ENCODE measurements around the gene ALDH1A3. TPM values are rescaled to one million over a fixed set of nuclear protein-coding genes. Genes with fewer than 3 reads are reported as not detected.
A peak's percentile ranks its signal among the peaks of the same experiment; 100 is the strongest.

The ALDH1A3 gene
- total and polyA plus RNA-seq, 2 of the 13 experiments (the other 11 are each of a cell fraction or from before 2014, with no cell fraction given): not detected

DNA sequence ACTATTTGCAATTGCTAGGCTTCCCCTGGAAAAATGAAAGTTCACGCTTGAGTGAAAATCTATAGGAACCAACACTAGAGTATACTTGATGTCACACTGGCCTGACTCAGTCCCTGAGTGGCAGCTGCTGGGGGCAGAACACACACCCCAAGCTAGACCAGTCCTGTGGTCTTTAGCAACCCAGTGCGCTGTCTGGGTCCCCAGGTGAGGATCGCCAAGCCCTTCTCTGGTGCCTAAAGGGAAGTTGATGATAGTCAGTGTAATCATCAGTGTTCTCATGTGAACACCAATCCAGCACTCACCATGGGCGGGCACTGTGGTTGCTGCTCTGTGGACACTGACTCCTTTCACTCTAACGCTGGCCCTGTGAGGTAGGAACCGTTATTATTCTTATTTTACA is 11.2 kb downstream of the ALDH1A3 start:
- Histone ChIP-seq H3K4me3 (replicated peaks in 1 of 3; ENCODE audit: insufficient read depth in 1 of 3, low read depth in 2 of 3, low read length in 3 of 3) (no peak overlapping the region), H3K79me2 (ENCODE audit: insufficient read depth, low read length) (no peaks in the 10 kb centered on the region), H4K20me1 (ENCODE audit: insufficient read depth, low read length) (no peaks in the 10 kb centered on the region), H3K36me3 (replicated peaks in 1 of 2; ENCODE audit: control insufficient read depth in 1 of 2, insufficient read depth in 2 of 2, low read length in 2 of 2) (no peaks in the 10 kb centered on the region), H3K9me3 (ENCODE audit: low read length) (no peaks in the 10 kb centered on the region), H3K4me2 (ENCODE audit: low read depth, low read length) (no peak overlapping the region), H3K27ac (ENCODE audit: extremely low read length, insufficient read depth, low read length) (no peak overlapping the region), H3K9ac (ENCODE audit: insufficient read depth, low read depth, low read length) (no peak overlapping the region), H3K4me1 (ENCODE audit: insufficient read depth, low read length) (no peaks in the 10 kb centered on the region), H3K27me3 (ENCODE audit: control insufficient read depth in 1 of 2, insufficient read depth in 2 of 2, low read length in 2 of 2) (peaks cover 12 to 94% of the 10 kb centered on the region in 2 experiments; a peak in 4 of 5 replicates), H2AFZ (ENCODE audit: low read length) (no peak overlapping the region)
- FAIRE-seq (no peak), DNase-seq (ENCODE audit: low spot score) (no peak), ATAC-seq (no peak)
- 28% methylated on average over 5 of the region's 6 CpGs for WGBS (ENCODE audit: low lambda C conversion rate)
- no peak for TF ChIP-seq PCBP2 (optimal IDR thresholded peaks at IDR 0.05; ENCODE audit: low read depth, low read length, poor library complexity, severe bottlenecking)
- no peak for TF ChIP-seq KLF9 (CRISPR knock-in tag; IDR thresholded peaks at IDR 0.05; ENCODE audit: low read depth)
- TF ChIP-seq CREB1 (IDR thresholded peaks at IDR 0.05): no peak
- TF ChIP-seq CREB1 (CRISPR knock-in tag; IDR thresholded peaks at IDR 0.05): no peak
- TF ChIP-seq POGZ (CRISPR knock-in tag; IDR thresholded peaks at IDR 0.05): no peak
- TF ChIP-seq ATRX (CRISPR knock-in tag; IDR thresholded peaks at IDR 0.05; ENCODE audit: borderline replicate concordance): no peak
- ChIA-PET CTCF (ENCODE audit: low intra/inter-chr PET ratio, low total read pairs) (no interaction called here), POLR2A (no interaction called here)
- intact Hi-C loops (cut with micrococcal nuclease; ENCODE audit: unreplicated experiment) (no loop called here), in situ Hi-C loops (cut with HindIII; ENCODE audit: extremely low pct_ligation_motif_present, low pct_unique_long_range_greater_than_20kb) (no loop called here)
- no TSS peak for BruUV-seq (replicated peaks)

- CTCF ChIA-PET (ENCODE audit: low intra/inter-chr PET ratio, low total read pairs): no interaction called here
- ATAC-seq (peak; percentile 52; the same call in 2 of the 3 replicates), FAIRE-seq (no peak), DNase-seq (ENCODE audit: low spot score) (no peak)
- Histone ChIP-seq H3K4me3 (replicated peaks in 1 of 3; ENCODE audit: insufficient read depth in 1 of 3, low read depth in 2 of 3, low read length in 3 of 3) (no peak overlapping the region), H2AFZ (ENCODE audit: low read length) (no peak overlapping the region), H3K27me3 (ENCODE audit: control insufficient read depth in 1 of 2, insufficient read depth in 2 of 2, low read length in 2 of 2) (peaks cover 12 to 94% of the 10 kb centered on the region in 2 experiments; a peak in 4 of 5 replicates), H3K79me2 (ENCODE audit: insufficient read depth, low read length) (no peaks in the 10 kb centered on the region), H3K9me3 (ENCODE audit: low read length) (no peaks in the 10 kb centered on the region), H3K27ac (ENCODE audit: extremely low read length, insufficient read depth, low read length) (no peak overlapping the region), H3K4me2 (ENCODE audit: low read depth, low read length) (no peak overlapping the region), H3K9ac (ENCODE audit: insufficient read depth, low read depth, low read length) (no peak overlapping the region), H4K20me1 (ENCODE audit: insufficient read depth, low read length) (no peaks in the 10 kb centered on the region), H3K4me1 (ENCODE audit: insufficient read depth, low read length) (no peaks in the 10 kb centered on the region), H3K36me3 (replicated peaks in 1 of 2; ENCODE audit: control insufficient read depth in 1 of 2, insufficient read depth in 2 of 2, low read length in 2 of 2) (no peaks in the 10 kb centered on the region)
- no peak for TF ChIP-seq CBX2 (IDR thresholded peaks at IDR 0.05; ENCODE audit: low read depth, low read length)
- TF ChIP-seq CBX2 (CRISPR knock-in tag; IDR thresholded peaks at IDR 0.05; ENCODE audit: low read depth): no peak
- BruUV-seq (replicated peaks): no TSS peak
- in situ Hi-C loops (cut with HindIII; ENCODE audit: extremely low pct_ligation_motif_present, low pct_unique_long_range_greater_than_20kb) (no loop called here), intact Hi-C loops (cut with micrococcal nuclease; ENCODE audit: unreplicated experiment) (no loop called here)
- POLR2A ChIA-PET: no interaction called here
- 57% methylated on average over 8 of the region's 21 CpGs for WGBS (ENCODE audit: low lambda C conversion rate)
Observed at GRCh38 chr15:100891307-100892012, 11.8 kb downstream of the ALDH1A3 start.
